ENCODE measurements around the gene BCORL1. TPM values are rescaled to one million over a fixed set of nuclear protein-coding genes. Genes with fewer than 3 reads are reported as not detected.

The BCORL1 gene, protein sequence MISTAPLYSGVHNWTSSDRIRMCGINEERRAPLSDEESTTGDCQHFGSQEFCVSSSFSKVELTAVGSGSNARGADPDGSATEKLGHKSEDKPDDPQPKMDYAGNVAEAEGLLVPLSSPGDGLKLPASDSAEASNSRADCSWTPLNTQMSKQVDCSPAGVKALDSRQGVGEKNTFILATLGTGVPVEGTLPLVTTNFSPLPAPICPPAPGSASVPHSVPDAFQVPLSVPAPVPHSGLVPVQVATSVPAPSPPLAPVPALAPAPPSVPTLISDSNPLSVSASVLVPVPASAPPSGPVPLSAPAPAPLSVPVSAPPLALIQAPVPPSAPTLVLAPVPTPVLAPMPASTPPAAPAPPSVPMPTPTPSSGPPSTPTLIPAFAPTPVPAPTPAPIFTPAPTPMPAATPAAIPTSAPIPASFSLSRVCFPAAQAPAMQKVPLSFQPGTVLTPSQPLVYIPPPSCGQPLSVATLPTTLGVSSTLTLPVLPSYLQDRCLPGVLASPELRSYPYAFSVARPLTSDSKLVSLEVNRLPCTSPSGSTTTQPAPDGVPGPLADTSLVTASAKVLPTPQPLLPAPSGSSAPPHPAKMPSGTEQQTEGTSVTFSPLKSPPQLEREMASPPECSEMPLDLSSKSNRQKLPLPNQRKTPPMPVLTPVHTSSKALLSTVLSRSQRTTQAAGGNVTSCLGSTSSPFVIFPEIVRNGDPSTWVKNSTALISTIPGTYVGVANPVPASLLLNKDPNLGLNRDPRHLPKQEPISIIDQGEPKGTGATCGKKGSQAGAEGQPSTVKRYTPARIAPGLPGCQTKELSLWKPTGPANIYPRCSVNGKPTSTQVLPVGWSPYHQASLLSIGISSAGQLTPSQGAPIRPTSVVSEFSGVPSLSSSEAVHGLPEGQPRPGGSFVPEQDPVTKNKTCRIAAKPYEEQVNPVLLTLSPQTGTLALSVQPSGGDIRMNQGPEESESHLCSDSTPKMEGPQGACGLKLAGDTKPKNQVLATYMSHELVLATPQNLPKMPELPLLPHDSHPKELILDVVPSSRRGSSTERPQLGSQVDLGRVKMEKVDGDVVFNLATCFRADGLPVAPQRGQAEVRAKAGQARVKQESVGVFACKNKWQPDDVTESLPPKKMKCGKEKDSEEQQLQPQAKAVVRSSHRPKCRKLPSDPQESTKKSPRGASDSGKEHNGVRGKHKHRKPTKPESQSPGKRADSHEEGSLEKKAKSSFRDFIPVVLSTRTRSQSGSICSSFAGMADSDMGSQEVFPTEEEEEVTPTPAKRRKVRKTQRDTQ (N-terminal part only)
- total RNA-seq: 1.0 and 5.1 TPM in 2 replicates

GRCh38 chrX:129982300-129983251, at the start of gene BCORL1:
Gene BCORL1 (plus strand): TSS chrX:129982635. CDS start chrX:130005232, 22,597 bp downstream.

Other genes with a start within 250 kb of the BCORL1 start
- not detected in 2 replicates for gene XPNPEP2, start 243.7 kb upstream of the BCORL1 start, total RNA-seq
- not detected in 2 replicates for gene SASH3, start 202.7 kb upstream of the BCORL1 start, total RNA-seq
- 16.4 and 32.7 TPM in 2 replicates for gene ZDHHC9, start 138.7 kb upstream of the BCORL1 start, total RNA-seq
- gene UTP14A, start 76.5 kb upstream of the BCORL1 start, total RNA-seq: 18.5 and 33.3 TPM in 2 replicates
- 11.6 and 26.6 TPM in 2 replicates for gene ELF4, start 127.9 kb downstream of the BCORL1 start, total RNA-seq
- 28.0 and 28.2 TPM in 2 replicates for gene AIFM1, start 183.2 kb downstream of the BCORL1 start, total RNA-seq
- under 0.01 TPM in 1 of 2 replicates, not detected in the other for gene RAB33A, start 189.3 kb downstream of the BCORL1 start, total RNA-seq

Data from nasal cavity respiratory epithelium epithelial cell of viscerocranial mucosa (primary cell).